Tibial nerve (tissue), 4 donors: Measurements from ENCODE around the gene NIPAL3.
A peak's percentile ranks its signal among the peaks of the same experiment; 100 is the strongest.

Source experiments
- EP300 ChIP-seq, 2 donors: sonication (generic); formaldehyde crosslinking; IDR thresholded peaks; one replicate each; pipeline ENCODE4 v1.6.1; 2017; ENCODE audit warnings: antibody characterized with exemption in 2 of 2, mild to moderate bottlenecking in 1 of 2
- TF ChIP-seq, protein P1 (sequence below), 5 experiments: fragments of 200-600 bp in 3 of 5; fragments of 450-650 bp in 2 of 5; sonication (generic) in 3 of 5; IDR thresholded peaks; one replicate each; pipeline ENCODE4 v1.5.1; 2016 to 2019; ENCODE audit warnings: antibody characterized with exemption in 5 of 5, mild to moderate bottlenecking in 3 of 5, moderate library complexity in 2 of 5

DNA sequence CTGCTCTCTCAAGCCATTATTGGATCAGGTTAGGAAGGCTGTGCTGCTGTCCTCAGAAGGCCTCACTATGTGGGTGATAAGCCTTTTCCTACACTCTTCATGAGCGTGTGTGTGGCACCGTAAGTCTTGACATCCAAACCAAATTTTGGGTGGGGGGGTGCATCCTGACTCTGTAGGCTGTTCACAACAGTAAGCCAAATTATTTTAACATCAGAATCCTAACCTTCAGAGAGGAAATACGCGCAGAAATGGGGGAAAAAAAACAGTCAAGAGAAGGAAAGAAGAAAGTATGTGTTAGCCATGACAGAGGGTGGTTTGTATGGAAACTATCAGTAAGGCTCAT is 23.0 kb upstream of the NIPAL3 start:
- TF ChIP-seq, protein P1, sequence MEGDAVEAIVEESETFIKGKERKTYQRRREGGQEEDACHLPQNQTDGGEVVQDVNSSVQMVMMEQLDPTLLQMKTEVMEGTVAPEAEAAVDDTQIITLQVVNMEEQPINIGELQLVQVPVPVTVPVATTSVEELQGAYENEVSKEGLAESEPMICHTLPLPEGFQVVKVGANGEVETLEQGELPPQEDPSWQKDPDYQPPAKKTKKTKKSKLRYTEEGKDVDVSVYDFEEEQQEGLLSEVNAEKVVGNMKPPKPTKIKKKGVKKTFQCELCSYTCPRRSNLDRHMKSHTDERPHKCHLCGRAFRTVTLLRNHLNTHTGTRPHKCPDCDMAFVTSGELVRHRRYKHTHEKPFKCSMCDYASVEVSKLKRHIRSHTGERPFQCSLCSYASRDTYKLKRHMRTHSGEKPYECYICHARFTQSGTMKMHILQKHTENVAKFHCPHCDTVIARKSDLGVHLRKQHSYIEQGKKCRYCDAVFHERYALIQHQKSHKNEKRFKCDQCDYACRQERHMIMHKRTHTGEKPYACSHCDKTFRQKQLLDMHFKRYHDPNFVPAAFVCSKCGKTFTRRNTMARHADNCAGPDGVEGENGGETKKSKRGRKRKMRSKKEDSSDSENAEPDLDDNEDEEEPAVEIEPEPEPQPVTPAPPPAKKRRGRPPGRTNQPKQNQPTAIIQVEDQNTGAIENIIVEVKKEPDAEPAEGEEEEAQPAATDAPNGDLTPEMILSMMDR (IDR thresholded peaks at IDR 0.05) = peak in 1 of 5 experiments; percentile 6
- TF ChIP-seq EP300 (IDR thresholded peaks at IDR 0.05) = no peak
